ENCODE data around the gene CACNA1A. TPM values are rescaled to one million over a fixed set of nuclear protein-coding genes. Genes with fewer than 3 reads are reported as not detected.
"Not testable (repeated sequence)": the region's sequence is repeated elsewhere in the genome, so short reads cannot be mapped to it uniquely, and the experiment has no call there.

CACNA1A gene
- total RNA-seq, 1 donor from 2014 or later = under 0.01 TPM

GRCh38 chr19:13195678-13196077, 310.6 kb downstream of the CACNA1A start:
- Histone ChIP-seq H3K4me3 (ENCODE audit: low read depth, low read length) (no peak overlapping the region), H3K27me3 (ENCODE audit: control insufficient read depth, insufficient read depth, low read length) (no peaks in the 10 kb centered on the region), H3K36me3 (ENCODE audit: control insufficient read depth, insufficient read depth, low read length) (no peaks in the 10 kb centered on the region)
- DNase-seq (ENCODE audit: low read depth) (no peak), FAIRE-seq (no peak)
- TF ChIP-seq CTCF (IDR thresholded peaks at IDR 0.05; ENCODE audit: insufficient read depth, low read length, severe bottlenecking) = peak; percentile 25

- no peak for DNase-seq (ENCODE audit: low read depth)
Observed at GRCh38 chr19:13190781-13191540, 315.3 kb downstream of the CACNA1A start.

GRCh38 chr19:13189600-13189999, 316.7 kb downstream of the CACNA1A start:
- TF ChIP-seq CTCF (IDR thresholded peaks at IDR 0.05; ENCODE audit: insufficient read depth, low read length, severe bottlenecking) = no peak
- no peak for FAIRE-seq
- no peaks in the 10 kb centered on the region for H3K36me3 ChIP-seq (ENCODE audit: control insufficient read depth, insufficient read depth, low read length)

More at GRCh38 chr19:13190781-13191540, 315.3 kb downstream of the CACNA1A start:
- Histone ChIP-seq H3K27me3 (ENCODE audit: control insufficient read depth, insufficient read depth, low read length) (no peaks in the 10 kb centered on the region), H3K36me3 (ENCODE audit: control insufficient read depth, insufficient read depth, low read length) (no peaks in the 10 kb centered on the region), H3K4me3 (ENCODE audit: low read depth, low read length) (no peak overlapping the region)
- no peak for TF ChIP-seq CTCF (IDR thresholded peaks at IDR 0.05; ENCODE audit: insufficient read depth, low read length, severe bottlenecking)
- FAIRE-seq = no peak

GRCh38 chr19:13187419-13187818, 318.9 kb downstream of the CACNA1A start:
- no peak for FAIRE-seq
- DNase-seq (ENCODE audit: low read depth) = no peak
- H3K27me3 ChIP-seq (ENCODE audit: control insufficient read depth, insufficient read depth, low read length) = no peaks in the 10 kb centered on the region

More at GRCh38 chr19:13189600-13189999, 316.7 kb downstream of the CACNA1A start:
- Histone ChIP-seq H3K4me3 (ENCODE audit: low read depth, low read length) (no peak overlapping the region), H3K27me3 (ENCODE audit: control insufficient read depth, insufficient read depth, low read length) (no peaks in the 10 kb centered on the region)
- DNase-seq (ENCODE audit: low read depth) = no peak

GRCh38 chr19:13186688-13187087, 319.6 kb downstream of the CACNA1A start:
- H3K4me3 ChIP-seq (ENCODE audit: low read depth, low read length); DNase-seq (ENCODE audit: low read depth); H3K36me3 ChIP-seq (ENCODE audit: control insufficient read depth, insufficient read depth, low read length); FAIRE-seq; H3K27me3 ChIP-seq (ENCODE audit: control insufficient read depth, insufficient read depth, low read length): not testable (repeated sequence)

More at GRCh38 chr19:13187419-13187818, 318.9 kb downstream of the CACNA1A start:
- no peak for TF ChIP-seq CTCF (IDR thresholded peaks at IDR 0.05; ENCODE audit: insufficient read depth, low read length, severe bottlenecking)
- Histone ChIP-seq H3K36me3 (ENCODE audit: control insufficient read depth, insufficient read depth, low read length) (no peaks in the 10 kb centered on the region), H3K4me3 (ENCODE audit: low read depth, low read length) (no peak overlapping the region)

- not testable (repeated sequence) for FAIRE-seq; H3K4me3 ChIP-seq (ENCODE audit: low read depth, low read length)
Observed at GRCh38 chr19:13185763-13186657, 320.3 kb downstream of the CACNA1A start.

GRCh38 chr19:13184926-13185325, 321.4 kb downstream of the CACNA1A start:
- H3K27me3 ChIP-seq (ENCODE audit: control insufficient read depth, insufficient read depth, low read length); FAIRE-seq; DNase-seq (ENCODE audit: low read depth); H3K36me3 ChIP-seq (ENCODE audit: control insufficient read depth, insufficient read depth, low read length); H3K4me3 ChIP-seq (ENCODE audit: low read depth, low read length): not testable (repeated sequence)

More at GRCh38 chr19:13185763-13186657, 320.3 kb downstream of the CACNA1A start:
- not testable (repeated sequence) for H3K36me3 ChIP-seq (ENCODE audit: control insufficient read depth, insufficient read depth, low read length); DNase-seq (ENCODE audit: low read depth); H3K27me3 ChIP-seq (ENCODE audit: control insufficient read depth, insufficient read depth, low read length)

Data from bronchial epithelial cell (primary cell).